IPS DF 4.7 (cell line): ENCODE measurements around the gene HBE1.

Source experiments
- DNase-seq: peaks from one replicate; pipeline ENCODE4 v3.0.0-alpha.2; 2013; ENCODE audit warnings: low spot score; ENCODE audit errors: extremely low read depth

HBE1 gene

DNA sequence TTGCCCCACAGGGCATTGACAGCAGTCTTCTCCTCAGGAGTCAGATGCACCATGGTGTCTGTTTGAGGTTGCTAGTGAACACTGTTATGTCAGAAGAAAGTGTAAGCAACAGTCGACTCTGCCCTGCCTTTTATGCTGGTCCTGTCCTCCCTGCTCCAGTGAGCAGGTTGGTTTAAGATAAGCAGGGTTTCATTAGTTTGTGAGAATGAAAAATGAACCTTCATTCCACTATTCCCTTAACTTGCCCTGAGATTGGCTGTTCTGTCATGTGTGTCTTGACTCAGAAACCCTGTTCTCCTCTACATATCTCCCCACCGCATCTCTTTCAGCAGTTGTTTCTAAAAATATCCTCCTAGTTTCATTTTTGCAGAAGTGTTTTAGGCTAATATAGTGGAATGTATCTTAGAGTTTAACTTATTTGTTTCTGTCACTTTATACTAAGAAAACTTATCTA, 35.3 kb downstream of the HBE1 start, which contains the start of gene HBD:
HBD (minus strand) TSS at position 103 of the 454 bp plus-strand sequence; CDS start at position 53, 50 bp downstream.
- no peak for DNase-seq

GRCh38 chr11:5233307-5233706, 36.4 kb downstream of the HBE1 start:
- DNase-seq, result no peak

- DNase-seq, result no peak
Observed at GRCh38 chr11:5232821-5233220, 36.9 kb downstream of the HBE1 start.

GRCh38 chr11:5232176-5232575, 37.6 kb downstream of the HBE1 start:
- no peak for DNase-seq

GRCh38 chr11:5231111-5231510, 38.6 kb downstream of the HBE1 start:
- no peak for DNase-seq

DNA sequence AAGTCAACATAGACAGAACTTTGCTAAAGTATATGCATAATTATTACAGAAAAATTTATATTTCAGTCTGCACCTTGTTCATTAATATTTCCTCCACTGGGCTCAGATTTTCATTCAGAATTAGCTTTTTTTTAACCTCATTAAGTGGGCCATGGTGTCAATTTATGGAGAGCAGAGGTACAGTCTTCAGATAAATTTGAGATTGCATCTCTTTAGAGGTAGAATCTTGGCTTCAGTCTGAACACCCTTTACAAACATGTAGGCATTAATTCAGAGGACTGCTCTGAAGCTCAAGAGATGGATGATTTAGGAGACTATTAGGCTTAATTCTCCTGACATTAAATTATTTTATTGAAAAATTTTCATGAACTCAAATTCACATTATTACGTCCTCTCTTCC, 39.5 kb downstream of the HBE1 start:
- DNase-seq, result no peak

DNA sequence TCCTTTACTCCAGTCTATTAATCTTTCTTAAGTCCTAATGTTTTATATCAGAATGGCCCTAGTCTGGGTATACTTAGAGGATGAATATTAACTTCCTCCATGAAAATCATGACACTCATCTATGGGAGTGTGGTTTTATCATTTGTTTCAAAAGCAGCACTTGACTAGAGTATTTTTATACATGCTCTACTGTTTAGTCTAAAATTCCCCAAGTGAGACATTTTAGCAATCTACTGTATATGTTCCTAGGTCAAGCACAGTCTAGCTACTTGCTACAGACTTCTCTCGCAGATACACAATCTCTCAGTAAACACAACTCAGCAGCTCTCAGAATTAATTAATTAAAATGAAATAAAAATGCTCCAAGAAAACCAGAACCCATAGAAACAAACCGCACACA, 39.9 kb downstream of the HBE1 start:
- DNase-seq, result no peak

DNA sequence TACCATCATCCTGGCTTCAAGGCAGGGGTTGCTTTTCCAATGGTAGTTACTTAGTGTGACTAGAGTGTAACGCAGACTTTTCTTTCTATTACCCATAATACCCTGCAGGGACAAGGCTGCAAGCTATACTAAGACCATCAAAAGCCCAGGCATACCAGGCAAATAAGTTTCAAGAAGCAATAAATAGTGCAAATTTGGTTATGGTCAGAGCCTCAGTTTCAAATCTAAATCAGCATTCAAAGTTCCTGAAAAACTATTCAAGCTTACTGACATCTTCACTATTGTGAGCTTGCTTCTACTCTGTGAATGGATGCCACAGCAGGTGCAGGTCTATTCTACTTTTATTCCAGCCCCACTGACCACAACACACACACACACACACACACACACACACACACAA, 40.4 kb downstream of the HBE1 start:
- DNase-seq, result no peak

- DNase-seq, result no peak
Observed at GRCh38 chr11:5228124-5228523, 41.6 kb downstream of the HBE1 start.

GRCh38 chr11:5227681-5228080, 42.1 kb downstream of the HBE1 start:
- no peak for DNase-seq

DNA sequence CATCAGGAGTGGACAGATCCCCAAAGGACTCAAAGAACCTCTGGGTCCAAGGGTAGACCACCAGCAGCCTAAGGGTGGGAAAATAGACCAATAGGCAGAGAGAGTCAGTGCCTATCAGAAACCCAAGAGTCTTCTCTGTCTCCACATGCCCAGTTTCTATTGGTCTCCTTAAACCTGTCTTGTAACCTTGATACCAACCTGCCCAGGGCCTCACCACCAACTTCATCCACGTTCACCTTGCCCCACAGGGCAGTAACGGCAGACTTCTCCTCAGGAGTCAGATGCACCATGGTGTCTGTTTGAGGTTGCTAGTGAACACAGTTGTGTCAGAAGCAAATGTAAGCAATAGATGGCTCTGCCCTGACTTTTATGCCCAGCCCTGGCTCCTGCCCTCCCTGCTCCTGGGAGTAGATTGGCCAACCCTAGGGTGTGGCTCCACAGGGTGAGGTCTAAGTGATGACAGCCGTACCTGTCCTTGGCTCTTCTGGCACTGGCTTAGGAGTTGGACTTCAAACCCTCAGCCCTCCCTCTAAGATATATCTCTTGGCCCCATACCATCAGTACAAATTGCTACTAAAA, 42.9 kb downstream of the HBE1 start, which contains the start of gene HBB:
HBB (minus strand) TSS at position 340 of the 579 bp plus-strand sequence; CDS start at position 290, 50 bp downstream.
- DNase-seq, result no peak

DNA sequence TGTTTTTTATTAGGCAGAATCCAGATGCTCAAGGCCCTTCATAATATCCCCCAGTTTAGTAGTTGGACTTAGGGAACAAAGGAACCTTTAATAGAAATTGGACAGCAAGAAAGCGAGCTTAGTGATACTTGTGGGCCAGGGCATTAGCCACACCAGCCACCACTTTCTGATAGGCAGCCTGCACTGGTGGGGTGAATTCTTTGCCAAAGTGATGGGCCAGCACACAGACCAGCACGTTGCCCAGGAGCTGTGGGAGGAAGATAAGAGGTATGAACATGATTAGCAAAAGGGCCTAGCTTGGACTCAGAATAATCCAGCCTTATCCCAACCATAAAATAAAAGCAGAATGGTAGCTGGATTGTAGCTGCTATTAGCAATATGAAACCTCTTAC, 44.3 kb downstream of the HBE1 start:
- DNase-seq, result no peak

DNA sequence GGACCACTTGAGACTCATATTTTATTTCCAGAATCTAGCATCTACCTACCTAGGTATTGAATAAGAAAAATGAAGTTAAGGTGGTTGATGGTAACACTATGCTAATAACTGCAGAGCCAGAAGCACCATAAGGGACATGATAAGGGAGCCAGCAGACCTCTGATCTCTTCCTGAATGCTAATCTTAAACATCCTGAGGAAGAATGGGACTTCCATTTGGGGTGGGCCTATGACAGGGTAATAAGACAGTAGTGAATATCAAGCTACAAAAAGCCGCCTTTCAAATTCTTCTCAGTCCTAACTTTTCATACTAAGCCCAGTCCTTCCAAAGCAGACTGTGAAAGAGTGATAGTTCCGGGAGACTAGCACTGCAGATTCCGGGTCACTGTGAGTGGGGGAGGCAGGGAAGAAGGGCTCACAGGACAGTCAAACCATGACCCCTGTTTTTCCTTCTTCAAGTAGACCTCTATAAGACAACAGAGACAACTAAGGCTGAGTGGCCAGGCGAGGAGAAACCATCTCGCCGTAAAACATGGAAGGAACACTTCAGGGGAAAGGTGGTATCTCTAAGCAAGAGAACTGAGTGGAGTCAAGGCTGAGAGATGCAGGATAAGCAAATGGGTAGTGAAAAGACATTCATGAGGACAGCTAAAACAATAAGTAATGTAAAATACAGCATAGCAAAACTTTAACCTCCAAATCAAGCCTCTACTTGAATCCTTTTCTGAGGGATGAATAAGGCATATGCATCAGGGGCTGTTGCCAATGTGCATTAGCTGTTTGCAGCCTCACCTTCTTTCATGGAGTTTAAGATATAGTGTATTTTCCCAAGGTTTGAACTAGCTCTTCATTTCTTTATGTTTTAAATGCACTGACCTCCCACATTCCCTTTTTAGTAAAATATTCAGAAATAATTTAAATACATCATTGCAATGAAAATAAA, 44.9 kb downstream of the HBE1 start:
- DNase-seq, result no peak

DNA sequence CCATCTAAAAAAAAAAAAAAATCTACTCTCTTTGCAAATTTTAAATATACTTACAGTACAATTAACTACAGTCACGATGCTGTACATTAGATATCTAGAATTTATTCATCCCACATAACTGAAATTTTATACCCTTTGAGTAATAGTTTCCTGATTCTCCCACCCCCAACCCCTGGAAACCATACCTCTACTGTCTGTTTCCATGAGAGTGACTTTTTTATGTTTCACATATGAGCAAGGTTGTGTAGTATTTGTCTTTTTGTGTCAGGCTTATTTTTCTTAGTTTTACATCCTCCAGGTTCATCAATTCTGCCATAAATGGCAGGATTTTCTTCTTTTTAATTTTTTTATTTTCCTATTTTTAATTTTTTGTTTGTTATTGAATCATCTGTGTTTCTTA, 46.1 kb downstream of the HBE1 start:
- no peak for DNase-seq

DNA sequence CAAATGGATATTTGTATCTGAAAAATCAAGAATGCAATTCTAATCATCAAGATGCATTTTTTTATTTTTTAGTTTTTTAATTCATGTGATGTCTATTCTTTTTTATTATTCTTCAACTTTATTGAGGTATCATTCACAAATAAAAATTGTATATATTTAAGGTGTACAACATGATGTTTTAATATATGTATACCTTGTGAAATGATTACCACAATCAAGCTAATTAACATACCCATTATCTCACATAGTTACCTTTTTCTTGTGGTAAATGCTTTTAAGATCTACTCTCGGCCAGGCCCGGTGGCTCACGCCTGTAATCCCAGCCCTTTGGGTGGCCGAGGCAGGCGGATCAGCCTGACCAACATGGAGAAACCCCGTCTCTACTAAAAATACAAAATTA, 46.6 kb downstream of the HBE1 start:
- no peak for DNase-seq
